Measurements from ENCODE around the gene DYRK2. TPM values are rescaled to one million over a fixed set of nuclear protein-coding genes. Genes with fewer than 3 reads are reported as not detected.

DYRK2 gene
- total and polyA plus RNA-seq, 2 experiments from 2014 or later, result 7.1 to 34.1 TPM

GRCh38 chr12:67649570-67650387 lies 1.2 kb downstream of the DYRK2 start:
- H3K79me2 ChIP-seq (replicated peaks; ENCODE audit: insufficient read depth), result peaks cover 55% of the 10 kb centered on the region
- H3K9me2 ChIP-seq (ENCODE audit: insufficient read depth), result no peaks in the 10 kb centered on the region
- Mint-ChIP-seq H3K4me1 (peaks cover 44% of the 10 kb centered on the region), H3K27ac (peak overlapping the region; percentile 95), H3K4me3 (peak overlapping the region; percentile 93), H3K36me3 (ENCODE audit: low read depth) (peaks cover 38% of the 10 kb centered on the region), H3K9me3 (peaks cover 5% of the 10 kb centered on the region; the same call in 2 of the 3 replicates), H3K27me3 (ENCODE audit: insufficient read depth, low read depth, poor library complexity) (peaks cover 15% of the 10 kb centered on the region)
- H3F3A ChIP-seq (replicated peaks; ENCODE audit: low read depth), result no peaks in the 10 kb centered on the region
- DNase-seq (ENCODE audit: low spot score), result peak; percentile 32
- H3K4me1 ChIP-seq (ENCODE audit: insufficient read depth), result peaks cover 37% of the 10 kb centered on the region
- H2AFZ ChIP-seq, result no peak overlapping the region
- H3K27me3 ChIP-seq (ENCODE audit: insufficient read depth), result peaks cover 6% of the 10 kb centered on the region; the same call in 1 of the 2 replicates
- H3K27ac ChIP-seq (ENCODE audit: low read depth), result no peak overlapping the region
- TF ChIP-seq EZH2 (IDR thresholded peaks at IDR 0.05; ENCODE audit: low read depth, unreplicated experiment), result no peak
- no peaks in the 10 kb centered on the region; the same call in none of the 2 replicates for H3K36me3 ChIP-seq (ENCODE audit: insufficient read depth)
- peak; percentile 9 for ATAC-seq
- H3K4me3 ChIP-seq, result peak overlapping the region; percentile 89
- H3K4me2 ChIP-seq, result peak overlapping the region; percentile 79
- H4K20me1 ChIP-seq (replicated peaks; ENCODE audit: insufficient read depth), result peaks cover 43% of the 10 kb centered on the region

GRCh38 chr12:67650388-67651131 lies 2.0 kb downstream of the DYRK2 start:
- peaks cover 41% of the 10 kb centered on the region for H3K36me3 Mint-ChIP-seq (ENCODE audit: low read depth)
- peaks cover 52% of the 10 kb centered on the region for H3K4me1 Mint-ChIP-seq
- Histone ChIP-seq H3K27me3 (ENCODE audit: insufficient read depth) (peaks cover 6% of the 10 kb centered on the region; the same call in 1 of the 2 replicates), H3F3A (replicated peaks; ENCODE audit: low read depth) (no peaks in the 10 kb centered on the region), H3K36me3 (ENCODE audit: insufficient read depth) (no peaks in the 10 kb centered on the region; the same call in none of the 2 replicates), H4K20me1 (replicated peaks; ENCODE audit: insufficient read depth) (peaks cover 43% of the 10 kb centered on the region), H3K27ac (ENCODE audit: low read depth) (no peak overlapping the region), H3K4me1 (ENCODE audit: insufficient read depth) (peaks cover 37% of the 10 kb centered on the region), H3K4me3 (peak overlapping the region; percentile 89), H3K79me2 (replicated peaks; ENCODE audit: insufficient read depth) (peaks cover 63% of the 10 kb centered on the region), H3K9me2 (ENCODE audit: insufficient read depth) (no peaks in the 10 kb centered on the region), H3K4me2 (peak overlapping the region; percentile 79), H2AFZ (no peak overlapping the region)
- peak overlapping the region; percentile 95 for H3K27ac Mint-ChIP-seq
- H3K27me3 Mint-ChIP-seq (ENCODE audit: insufficient read depth, low read depth, poor library complexity), result peaks cover 15% of the 10 kb centered on the region
- DNase-seq (ENCODE audit: low spot score), result no peak
- H3K9me3 Mint-ChIP-seq, result peaks cover 5% of the 10 kb centered on the region; the same call in 2 of the 3 replicates
- peak overlapping the region; percentile 93 for H3K4me3 Mint-ChIP-seq
- no peak; the same call in 2 of the 3 replicates for ATAC-seq
- no peak for TF ChIP-seq EZH2 (IDR thresholded peaks at IDR 0.05; ENCODE audit: low read depth, unreplicated experiment)
- no peak for TF ChIP-seq CTCF (conservative IDR thresholded peaks at IDR 0.05; ENCODE audit: low read depth in 2 of 2)
- TF ChIP-seq ZNF114 (CRISPR knock-in tag; IDR thresholded peaks at IDR 0.05), result no peak
- no peak for TF ChIP-seq JUNB (IDR thresholded peaks at IDR 0.05; ENCODE audit: unreplicated experiment)
- no peak for TF ChIP-seq POLR2AphosphoS5 (IDR thresholded peaks at IDR 0.05; ENCODE audit: low read depth)
- TF ChIP-seq CREB1 (CRISPR knock-in tag; IDR thresholded peaks at IDR 0.05; ENCODE audit: low read depth), result no peak
- no peak for TF ChIP-seq EZH2phosphoT487 (IDR thresholded peaks at IDR 0.05; ENCODE audit: unreplicated experiment)
- TF ChIP-seq NANOG (IDR thresholded peaks at IDR 0.05; ENCODE audit: borderline replicate concordance), result no peak
- no peak for TF ChIP-seq REST (IDR thresholded peaks at IDR 0.05; ENCODE audit: unreplicated experiment)

All from GM23338 (cell line).